GM21447 (cell line): ENCODE measurements around the gene UGT2A2.

Source experiments
- ATAC-seq: cut with Tn5 transposase; IDR thresholded peaks from one replicate; pipeline ENCODE4 v1.9.1; 2021; ENCODE audit not compliant: unreplicated experiment

UGT2A2 gene

DNA sequence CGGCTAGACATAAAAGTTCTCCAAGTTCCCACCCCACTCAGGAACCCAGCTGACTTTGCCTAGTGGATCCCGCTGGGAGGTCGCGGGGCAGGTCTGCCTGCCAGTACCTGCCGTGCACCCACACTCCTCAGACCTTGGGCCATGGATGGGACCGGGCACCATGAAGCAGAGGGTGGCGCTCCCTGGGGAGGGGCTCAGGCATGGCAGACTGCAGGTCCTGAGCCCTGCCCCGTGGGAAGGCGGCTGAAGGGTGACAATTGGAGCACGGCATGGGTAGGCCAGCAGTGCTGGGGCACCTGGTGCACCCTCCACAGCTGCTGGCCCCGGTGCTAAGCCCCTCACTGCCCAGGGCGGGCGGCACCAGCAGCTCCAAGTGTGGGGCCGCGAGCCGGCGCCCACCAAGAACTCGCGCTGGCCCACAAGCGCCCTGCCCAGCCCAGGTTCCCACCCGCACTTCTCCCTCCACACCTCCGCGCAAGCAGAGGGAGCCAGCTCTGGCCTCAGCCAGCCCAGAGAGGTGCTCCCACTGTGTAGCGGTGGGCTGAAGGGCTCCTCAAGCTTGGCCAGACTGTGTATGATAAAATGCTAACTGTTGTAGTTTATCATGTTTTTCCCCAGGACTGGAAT lies 63.1 kb downstream of the UGT2A2 start:
- ATAC-seq: no peak

- no peak for ATAC-seq
These were observed 70.7 kb downstream of the UGT2A2 start for GRCh38 chr4:69568787-69569186.

DNA sequence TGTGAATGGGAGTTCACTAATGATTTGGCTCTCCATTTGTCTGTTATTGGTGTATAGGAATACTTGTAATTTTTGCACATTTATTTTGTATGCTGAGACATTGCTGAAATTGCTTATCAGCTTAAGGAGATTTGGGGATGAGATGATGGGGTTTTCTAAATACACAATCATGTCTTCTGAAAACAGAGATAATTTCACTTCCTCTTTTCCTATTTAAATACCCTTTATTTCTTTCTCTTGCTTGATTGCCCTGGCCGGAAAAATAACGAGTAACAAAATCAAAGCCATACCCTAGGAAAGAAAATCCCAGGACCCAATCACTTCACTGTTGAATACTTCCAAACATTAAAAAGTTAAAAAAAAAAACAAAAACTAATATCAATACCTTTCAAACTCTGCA lies 76.0 kb downstream of the UGT2A2 start:
- ATAC-seq: no peak

DNA sequence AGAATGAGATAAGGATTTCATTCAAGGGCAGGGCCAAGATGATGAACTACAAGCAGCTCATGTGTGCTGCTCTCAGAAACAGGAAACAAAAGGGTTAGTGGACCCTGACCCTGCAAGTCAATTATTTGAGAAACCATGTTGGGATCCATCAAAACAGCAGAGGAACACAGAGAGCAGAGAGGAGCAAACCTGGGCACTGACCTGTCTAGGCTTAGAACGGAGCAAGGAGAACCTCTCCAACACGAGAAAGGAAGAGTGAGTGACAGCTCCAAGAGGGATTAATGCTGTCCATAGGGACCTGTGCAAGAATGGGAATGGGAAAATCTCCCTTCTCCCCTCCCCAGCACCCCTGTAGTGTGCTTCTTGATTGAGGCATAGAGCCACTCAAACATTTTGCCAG lies 89.8 kb downstream of the UGT2A2 start:
- ATAC-seq: no peak

GRCh38 chr4:69546134-69546765 lies 93.2 kb downstream of the UGT2A2 start:
- ATAC-seq: no peak
